Breast epithelium (tissue), 4 donors: ENCODE data around the gene HLA-DMA. TPM values are rescaled to one million over a fixed set of nuclear protein-coding genes. Genes with fewer than 3 reads are reported as not detected.
A peak's percentile ranks its signal among the peaks of the same experiment; 100 is the strongest.

Experiments
- DNase-seq, 2 donors: peaks; one replicate each; pipeline ENCODE4 v3.0.0-alpha.2; 2019; ENCODE audit warnings: low spot score in 2 of 2
- H3K27ac ChIP-seq, 2 donors: fragments of 200-600 bp; sonication (generic) in 1 of 2; one replicate each; pipeline ENCODE4 v1.5.1; 2016 to 2019; ENCODE audit warnings: mild to moderate bottlenecking in 1 of 2
- H3K27me3 ChIP-seq, 2 donors: fragments of 200-600 bp; sonication (generic) in 1 of 2; one replicate each; pipeline versions ENCODE4 v1.5.1 to v1.6.0; 2017 to 2019; ENCODE audit warnings: control low read depth in 1 of 2, mild to moderate bottlenecking in 1 of 2
- H3K36me3 ChIP-seq: fragments of 200-600 bp; one replicate; pipeline ENCODE4 v1.5.1; 2019
- H3K4me1 ChIP-seq, 2 donors: fragments of 200-600 bp; sonication (generic); one replicate each; pipeline ENCODE4 v1.5.1; 2016 to 2019; ENCODE audit warnings: control low read depth in 1 of 2
- H3K4me3 ChIP-seq, 3 donors: fragments of 200-600 bp; sonication (generic); 1 replicate in 2 of 3; 2 replicates in 1 of 3; pipeline ENCODE4 v1.5.1; 2016 to 2019; ENCODE audit warnings: mild to moderate bottlenecking in 3 of 3, moderate library complexity in 2 of 3
- H3K9me3 ChIP-seq, 2 donors: fragments of 200-600 bp; sonication (generic) in 1 of 2; one replicate each; pipeline ENCODE4 v1.5.1; 2016 to 2019; ENCODE audit warnings: control low read depth in 1 of 2
- CTCF ChIP-seq, 3 donors: fragments of 450-650 bp; IDR thresholded peaks; one replicate each; pipeline ENCODE4 v1.5.1; 2016 to 2017; ENCODE audit warnings: antibody characterized with exemption in 3 of 3, mild to moderate bottlenecking in 3 of 3, moderate library complexity in 3 of 3
- POLR2A ChIP-seq: fragments of 450-650 bp; IDR thresholded peaks from one replicate; pipeline ENCODE4 v1.6.1; 2016; ENCODE audit warnings: antibody characterized with exemption, mild to moderate bottlenecking, moderate library complexity
- POLR2AphosphoS5 ChIP-seq, 3 donors: sonication (generic); formaldehyde crosslinking; IDR thresholded peaks; one replicate each; pipeline ENCODE4 v1.6.1; 2017; ENCODE audit warnings: antibody characterized with exemption in 3 of 3
- intact Hi-C: fragments of 100-400 bp; cut with DNase I; formaldehyde crosslinking; loops from one replicate; pipeline ENCODE4 v1.15.1; 2023; ENCODE audit warnings: low total_unique reads
- total RNA-seq, 3 donors: library from RNA; depleted of rRNA; stranded (reverse); fragments of >200 nt; gene quantifications; one replicate each; pipeline ENCODE4 v1.1.0, GENCODE V29; 2016

Gene HLA-DMA
- total RNA-seq, 3 donors from 2014 or later = 28.5 to 41.9 (median 30.9) TPM

DNA sequence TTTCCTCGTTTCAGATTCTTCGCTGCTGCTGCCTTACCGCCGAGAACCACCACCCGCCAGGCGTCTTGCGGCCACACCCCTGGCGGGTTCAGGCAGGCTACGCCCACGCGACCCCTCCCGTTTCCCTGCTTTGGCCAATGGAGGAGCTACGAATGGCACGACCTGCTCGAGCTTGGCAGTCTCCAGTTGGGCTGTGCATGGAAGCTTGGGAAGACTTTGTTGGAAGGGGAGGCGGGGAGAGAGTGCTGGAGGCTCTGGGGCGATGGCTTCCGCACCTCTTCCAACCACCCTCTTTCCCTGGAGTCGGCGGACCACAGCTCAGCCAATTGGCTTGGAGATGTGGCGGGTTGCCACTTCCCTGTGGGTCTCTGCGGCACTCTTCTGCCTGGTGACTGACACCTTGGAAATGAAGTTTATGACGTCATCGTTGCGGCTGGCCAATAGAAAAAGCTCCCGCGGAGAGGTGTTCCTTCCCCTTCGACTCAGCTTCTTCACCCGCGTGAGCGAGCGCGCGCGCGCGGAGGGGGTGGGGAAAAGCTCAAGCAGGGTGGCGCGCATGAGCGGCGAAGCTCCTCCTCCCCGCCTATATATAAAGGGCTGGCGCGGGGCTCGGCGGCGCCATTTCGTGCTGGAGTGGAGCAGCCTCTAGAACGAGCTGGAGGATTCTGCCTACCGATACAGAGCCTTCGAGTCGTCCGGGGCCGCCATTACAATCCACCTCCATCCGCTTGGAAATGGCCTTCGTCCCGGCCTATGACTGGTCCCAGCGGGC is 18.9 kb upstream of the HLA-DMA start:
- H3K27me3 ChIP-seq = no peaks in the 10 kb centered on the region
- H3K4me3 ChIP-seq = peak overlapping the region; percentile 84 to 91 (median 85)
- intact Hi-C loops = no loop called here
- DNase-seq = peak; percentile 99 to 100
- H3K4me1 ChIP-seq = peaks cover 5 to 14% of the 10 kb centered on the region in 2 donors
- peak overlapping the region; percentile 96 to 100 for H3K27ac ChIP-seq
- H3K36me3 ChIP-seq = peaks cover under 1% of the 10 kb centered on the region
- TF ChIP-seq POLR2A = peak; percentile 99
- TF ChIP-seq POLR2AphosphoS5 (IDR thresholded peaks at IDR 0.05) = peak; percentile 99 to 100 (median 99)
- TF ChIP-seq CTCF (IDR thresholded peaks at IDR 0.05) = peak in 1 of 3 donors; percentile 35
- H3K9me3 ChIP-seq = no peaks in the 10 kb centered on the region

DNA sequence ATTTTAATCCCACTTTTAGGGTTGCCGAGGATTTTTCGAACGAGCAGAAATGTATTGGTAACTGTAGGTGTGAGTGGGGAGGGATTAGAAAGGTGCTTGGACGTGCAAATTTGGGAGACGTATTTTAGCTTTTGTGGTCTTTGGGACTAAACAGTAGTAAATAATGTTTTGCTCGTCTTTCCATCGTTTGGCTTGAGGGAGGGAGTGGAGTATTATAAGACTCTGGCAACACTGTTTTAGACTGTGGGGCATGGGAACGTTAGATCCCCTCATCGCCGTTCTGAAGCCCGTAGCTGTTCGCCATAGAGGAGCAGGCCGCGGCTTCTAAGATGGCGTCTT is 18.3 kb upstream of the HLA-DMA start:
- Histone ChIP-seq H3K36me3 (no peaks in the 10 kb centered on the region), H3K27ac (peak overlapping the region; percentile 96 to 100), H3K4me1 (peaks cover 5 to 8% of the 10 kb centered on the region in 2 donors), H3K4me3 (peak overlapping the region; percentile 84 to 91 (median 85)), H3K27me3 (no peaks in the 10 kb centered on the region), H3K9me3 (no peaks in the 10 kb centered on the region)
- intact Hi-C loops = no loop called here
- TF ChIP-seq POLR2A = no peak
- no peak for TF ChIP-seq POLR2AphosphoS5 (IDR thresholded peaks at IDR 0.05)
- TF ChIP-seq CTCF (IDR thresholded peaks at IDR 0.05) = peak in 1 of 3 donors; percentile 15
- DNase-seq = no peak

GRCh38 chr6:32970413-32971241 is 17.7 kb upstream of the HLA-DMA start:
- TF ChIP-seq POLR2AphosphoS5 (IDR thresholded peaks at IDR 0.05) (peak in 1 of 3 donors; percentile 8), CTCF (IDR thresholded peaks at IDR 0.05) (no peak), POLR2A (no peak)
- Histone ChIP-seq H3K27ac (peak overlapping the region; percentile 96 to 100), H3K9me3 (no peaks in the 10 kb centered on the region), H3K4me3 (peak overlapping the region; percentile 84 to 91 (median 85)), H3K36me3 (no peaks in the 10 kb centered on the region), H3K27me3 (no peaks in the 10 kb centered on the region), H3K4me1 (peaks cover 5 to 7% of the 10 kb centered on the region in 2 donors)
- peak; percentile 88 to 89 for DNase-seq
- intact Hi-C loops = no loop called here

GRCh38 chr6:32969685-32970412 is 17.0 kb upstream of the HLA-DMA start:
- Histone ChIP-seq H3K36me3 (no peaks in the 10 kb centered on the region), H3K4me1 (peaks cover 5 to 7% of the 10 kb centered on the region in 2 donors), H3K4me3 (peak overlapping the region; percentile 84 to 91 (median 85)), H3K27me3 (no peaks in the 10 kb centered on the region), H3K9me3 (no peaks in the 10 kb centered on the region), H3K27ac (peak overlapping the region; percentile 96 to 100)
- DNase-seq = peak; percentile 67 to 75
- intact Hi-C loops = no loop called here
- TF ChIP-seq POLR2AphosphoS5 (IDR thresholded peaks at IDR 0.05) = peak; percentile 19 to 67 (median 44)
- TF ChIP-seq CTCF (IDR thresholded peaks at IDR 0.05) = peak; percentile 59 to 89 (median 84)
- peak; percentile 28 for TF ChIP-seq POLR2A
